Brain microvascular endothelial cell (primary cell): ENCODE results near the gene VPS51.

Source experiments
- DNase-seq: peaks from one replicate; pipeline ENCODE4 v3.0.0-alpha.2; 2020
- H3K27ac ChIP-seq: fragments of 250-450 bp; sonication (Bioruptor Pico); 2 replicates; pipeline ENCODE4 v1.5.1; 2020; ENCODE audit warnings: mild to moderate bottlenecking, moderate library complexity
- H3K27me3 ChIP-seq: fragments of 250-450 bp; sonication (Bioruptor Pico); replicated peaks from 2 replicates; pipeline ENCODE4 v1.5.1; 2020; ENCODE audit warnings: mild to moderate bottlenecking
- H3K36me3 ChIP-seq: fragments of 250-450 bp; sonication (Bioruptor Pico); replicated peaks from 2 replicates; pipeline ENCODE4 v1.5.1; 2020; ENCODE audit warnings: mild to moderate bottlenecking
- H3K4me3 ChIP-seq: 2 replicates; pipeline ENCODE4 v1.5.1; 2011; ENCODE audit warnings: low read depth, mild to moderate bottlenecking, control low read depth, low read length, moderate library complexity
- CTCF ChIP-seq: IDR thresholded peaks from 2 replicates; pipeline ENCODE4 v1.5.1; 2011; ENCODE audit warnings: low read depth, mild to moderate bottlenecking, moderate library complexity, low read length, control low read depth, inconsistent platforms; ENCODE audit errors: missing control alignments
- in situ Hi-C: cut with HindIII; loops from 2 replicates; pipeline ENCODE4 v1.10.0; 2017; ENCODE audit warnings: low sequenced_read_pairs, low pct_ligation_motif_present

The VPS51 gene

GRCh38 chr11:65127473-65128181 is 31.6 kb downstream of the VPS51 start:
- no peaks in the 10 kb centered on the region for H3K27me3 ChIP-seq
- in situ Hi-C loops, result no loop called here
- no peak overlapping the region for H3K27ac ChIP-seq
- no peak overlapping the region for H3K4me3 ChIP-seq
- peaks cover 79% of the 10 kb centered on the region for H3K36me3 ChIP-seq
- DNase-seq, result no peak
- no peak for TF ChIP-seq CTCF

GRCh38 chr11:65128182-65129145 is 32.5 kb downstream of the VPS51 start:
- H3K4me3 ChIP-seq, result no peak overlapping the region
- in situ Hi-C loops, result no loop called here
- no peak for DNase-seq

GRCh38 chr11:65129649-65130441 is 33.8 kb downstream of the VPS51 start:
- no peak for DNase-seq
- in situ Hi-C loops, result no loop called here
- TF ChIP-seq CTCF, result no peak
- H3K36me3 ChIP-seq, result peaks cover 73% of the 10 kb centered on the region
- H3K27me3 ChIP-seq, result no peaks in the 10 kb centered on the region
- no peak overlapping the region for H3K4me3 ChIP-seq
- no peak overlapping the region for H3K27ac ChIP-seq

More at GRCh38 chr11:65128182-65129145, 32.5 kb downstream of the VPS51 start:
- Histone ChIP-seq H3K36me3 (peaks cover 80% of the 10 kb centered on the region), H3K27me3 (no peaks in the 10 kb centered on the region), H3K27ac (no peak overlapping the region)
- no peak for TF ChIP-seq CTCF

- in situ Hi-C loops, result no loop called here
Measured at GRCh38 chr11:65130631-65131416, 34.8 kb downstream of the VPS51 start.

More at GRCh38 chr11:65130631-65131416, 34.8 kb downstream of the VPS51 start:
- H3K27ac ChIP-seq, result no peak overlapping the region
- H3K27me3 ChIP-seq, result no peaks in the 10 kb centered on the region
- no peak for TF ChIP-seq CTCF
- H3K4me3 ChIP-seq, result no peak overlapping the region
- DNase-seq, result no peak
- H3K36me3 ChIP-seq, result peaks cover 66% of the 10 kb centered on the region
